H9 (cell line): ENCODE results near the gene C19orf73. TPM values are rescaled to one million over a fixed set of nuclear protein-coding genes. Genes with fewer than 3 reads are reported as not detected.

Experiments
- DNase-seq: peaks from one replicate; pipeline ENCODE4 v3.0.0-alpha.2; 2017
- H2AFZ ChIP-seq: one replicate; pipeline ENCODE4 v1.6.1; 2013; ENCODE audit warnings: mild to moderate bottlenecking, low read length, control low read depth, moderate library complexity
- H2AK5ac ChIP-seq: 2 replicates; pipeline ENCODE4 v1.6.1; 2013; ENCODE audit warnings: low read length, control low read depth, mixed read lengths; ENCODE audit not compliant: insufficient read length
- H2BK120ac ChIP-seq: one replicate; pipeline ENCODE4 v1.6.1; 2013; ENCODE audit warnings: low read depth, mild to moderate bottlenecking, low read length, control low read depth, inconsistent platforms; ENCODE audit not compliant: poor library complexity, severe bottlenecking
- H2BK12ac ChIP-seq: 2 replicates; pipeline ENCODE4 v1.6.1; 2013; ENCODE audit warnings: low read length, control low read depth, mixed read lengths, low read depth; ENCODE audit not compliant: insufficient read length
- H2BK15ac ChIP-seq: 2 replicates; pipeline ENCODE4 v1.6.1; 2013; ENCODE audit warnings: low read depth, low read length, control low read depth
- H2BK20ac ChIP-seq: one replicate; pipeline ENCODE4 v1.6.1; 2013; ENCODE audit warnings: low read depth, mild to moderate bottlenecking, low read length, control low read depth, inconsistent platforms; ENCODE audit not compliant: poor library complexity, severe bottlenecking
- H2BK5ac ChIP-seq: 2 replicates; pipeline ENCODE4 v1.6.1; 2013; ENCODE audit warnings: low read length, control low read depth, mixed read lengths; ENCODE audit not compliant: insufficient read length
- H3K14ac ChIP-seq: 2 replicates; pipeline ENCODE4 v1.6.1; 2013; ENCODE audit warnings: low read length, control low read depth; ENCODE audit not compliant: insufficient read depth
- H3K18ac ChIP-seq: 2 replicates; pipeline ENCODE4 v1.6.1; 2013; ENCODE audit warnings: low read depth, mild to moderate bottlenecking, mixed read lengths, low read length, control low read depth; ENCODE audit not compliant: insufficient read length
- H3K23ac ChIP-seq: 2 replicates; pipeline ENCODE4 v1.6.1; 2013; ENCODE audit warnings: low read length, control low read depth, mixed read lengths, low read depth; ENCODE audit not compliant: insufficient read length
- H3K23me2 ChIP-seq: 2 replicates; pipeline ENCODE4 v1.6.1; 2013; ENCODE audit warnings: low read depth, mild to moderate bottlenecking, mixed read lengths, low read length, control low read depth; ENCODE audit not compliant: insufficient read length, poor library complexity, severe bottlenecking
- H3K27ac ChIP-seq: 2 replicates; pipeline ENCODE4 v1.5.1; 2013; ENCODE audit warnings: low read length, control low read depth, mixed read lengths, low read depth; ENCODE audit not compliant: insufficient read length
- H3K27me3 ChIP-seq: 2 replicates; pipeline ENCODE4 v1.6.1; 2013; ENCODE audit warnings: low read length, control low read depth, inconsistent platforms; ENCODE audit not compliant: insufficient read depth
- H3K4ac ChIP-seq: 2 replicates; pipeline ENCODE4 v1.6.1; 2013; ENCODE audit warnings: low read depth, mild to moderate bottlenecking, control low read depth, inconsistent platforms, low read length, moderate library complexity
- H3K4me1 ChIP-seq: 2 replicates; pipeline ENCODE4 v1.6.1; 2013; ENCODE audit warnings: low read length, control low read depth, inconsistent platforms; ENCODE audit not compliant: insufficient read depth
- H3K4me2 ChIP-seq: 2 replicates; pipeline ENCODE4 v1.6.1; 2013; ENCODE audit warnings: low read length, control low read depth, mixed read lengths; ENCODE audit not compliant: insufficient read length, insufficient read depth
- H3K56ac ChIP-seq: 2 replicates; pipeline ENCODE4 v1.6.1; 2013; ENCODE audit warnings: low read depth, mild to moderate bottlenecking, mixed read lengths, low read length, control low read depth; ENCODE audit not compliant: insufficient read length
- H3K79me1 ChIP-seq: 2 replicates; pipeline ENCODE4 v1.6.1; 2013; ENCODE audit warnings: low read depth, mild to moderate bottlenecking, moderate library complexity, low read length, control low read depth, inconsistent platforms; ENCODE audit not compliant: insufficient read depth, poor library complexity, severe bottlenecking
- H3K79me2 ChIP-seq: 2 replicates; pipeline ENCODE4 v1.6.1; 2013; ENCODE audit warnings: low read length, control low read depth, inconsistent platforms; ENCODE audit not compliant: insufficient read depth
- H3K9ac ChIP-seq: 2 replicates; pipeline ENCODE4 v1.6.1; 2013; ENCODE audit warnings: low read length, control low read depth, mixed read lengths; ENCODE audit not compliant: insufficient read length; ENCODE audit errors: extremely low read depth
- H3K9me3 ChIP-seq: one replicate; pipeline ENCODE4 v1.6.1; 2013; ENCODE audit warnings: low read depth, low read length, inconsistent platforms; ENCODE audit not compliant: control insufficient read depth
- H3T11ph ChIP-seq: one replicate; pipeline ENCODE4 v1.6.1; 2013; ENCODE audit warnings: mild to moderate bottlenecking, low read length, control low read depth, inconsistent platforms
- H4K20me1 ChIP-seq: one replicate; pipeline ENCODE4 v1.6.1; 2013; ENCODE audit not compliant: control insufficient read depth, insufficient read length, insufficient read depth
- H4K5ac ChIP-seq: 2 replicates; pipeline ENCODE4 v1.6.1; 2013; ENCODE audit warnings: low read depth, mild to moderate bottlenecking, mixed read lengths, low read length, control low read depth; ENCODE audit not compliant: insufficient read length
- H4K8ac ChIP-seq: replicated peaks from 2 replicates; pipeline ENCODE4 v1.6.1; 2013; ENCODE audit warnings: low read length, control low read depth, mixed read lengths, low read depth; ENCODE audit not compliant: insufficient read length
- H4K91ac ChIP-seq: 2 replicates; pipeline ENCODE4 v1.6.1; 2013; ENCODE audit warnings: low read depth, mild to moderate bottlenecking, moderate library complexity, mixed read lengths, low read length, control low read depth; ENCODE audit not compliant: insufficient read length
- H3K27ac Mint-ChIP-seq, 3 experiments: 2 replicates in 2 of 3; 3 replicates in 1 of 3; pipeline ENCODE4 v1.8.0; 2020 to 2021; ENCODE audit warnings: mixed read lengths in 3 of 3, mild to moderate bottlenecking in 1 of 3, moderate library complexity in 1 of 3
- H3K27me3 Mint-ChIP-seq: 2 replicates; pipeline ENCODE4 v1.8.0; 2021; ENCODE audit warnings: low read depth, mild to moderate bottlenecking, moderate library complexity, mixed read lengths
- H3K36me3 Mint-ChIP-seq, 3 experiments: 2 replicates in 2 of 3; 3 replicates in 1 of 3; pipeline ENCODE4 v1.8.0; 2020 to 2021; ENCODE audit warnings: low read depth in 3 of 3, mixed read lengths in 3 of 3; ENCODE audit not compliant: insufficient read depth in 1 of 3
- H3K4me1 Mint-ChIP-seq, 2 experiments: 2 replicates each; pipeline ENCODE4 v1.8.0; 2020; ENCODE audit warnings: mixed read lengths in 2 of 2
- H3K4me3 Mint-ChIP-seq, 2 experiments: 2 replicates in 1 of 2; 3 replicates in 1 of 2; pipeline ENCODE4 v1.8.0; 2020 to 2021; ENCODE audit warnings: mild to moderate bottlenecking in 2 of 2, mixed read lengths in 2 of 2, moderate library complexity in 1 of 2
- H3K9me3 Mint-ChIP-seq, 2 experiments: 2 replicates in 1 of 2; 3 replicates in 1 of 2; pipeline ENCODE4 v1.8.0; 2020; ENCODE audit warnings: mild to moderate bottlenecking in 2 of 2, mixed read lengths in 2 of 2, moderate library complexity in 1 of 2
- WGBS: extraction: QIAGEN DNeasy Blood & Tissue Kit; methylation state at CpG from one replicate; pipeline ENCODE4 v1.1.7; 2013; ENCODE audit warnings: missing lambda C conversion rate, low lambda C conversion rate, mixed read lengths; ENCODE audit not compliant: insufficient read length; ENCODE audit errors: extremely low coverage; 5-methylcytosine and 5-hydroxymethylcytosine counted together
- total RNA-seq: library from RNA; stranded (reverse); gene quantifications from 2 replicates; pipeline ENCODE4 v1.2.1, GENCODE V29; 2021
- TF ChIP-seq, protein P1 (sequence below): fragments of 200-600 bp; sonication (generic); conservative IDR thresholded peaks from 3 replicates; pipeline ENCODE4 v1.8.0; 2021; ENCODE audit warnings: antibody characterized with exemption, mild to moderate bottlenecking

The C19orf73 gene
- total RNA-seq, 1 experiment from 2014 or later, result 1.1 TPM

DNA sequence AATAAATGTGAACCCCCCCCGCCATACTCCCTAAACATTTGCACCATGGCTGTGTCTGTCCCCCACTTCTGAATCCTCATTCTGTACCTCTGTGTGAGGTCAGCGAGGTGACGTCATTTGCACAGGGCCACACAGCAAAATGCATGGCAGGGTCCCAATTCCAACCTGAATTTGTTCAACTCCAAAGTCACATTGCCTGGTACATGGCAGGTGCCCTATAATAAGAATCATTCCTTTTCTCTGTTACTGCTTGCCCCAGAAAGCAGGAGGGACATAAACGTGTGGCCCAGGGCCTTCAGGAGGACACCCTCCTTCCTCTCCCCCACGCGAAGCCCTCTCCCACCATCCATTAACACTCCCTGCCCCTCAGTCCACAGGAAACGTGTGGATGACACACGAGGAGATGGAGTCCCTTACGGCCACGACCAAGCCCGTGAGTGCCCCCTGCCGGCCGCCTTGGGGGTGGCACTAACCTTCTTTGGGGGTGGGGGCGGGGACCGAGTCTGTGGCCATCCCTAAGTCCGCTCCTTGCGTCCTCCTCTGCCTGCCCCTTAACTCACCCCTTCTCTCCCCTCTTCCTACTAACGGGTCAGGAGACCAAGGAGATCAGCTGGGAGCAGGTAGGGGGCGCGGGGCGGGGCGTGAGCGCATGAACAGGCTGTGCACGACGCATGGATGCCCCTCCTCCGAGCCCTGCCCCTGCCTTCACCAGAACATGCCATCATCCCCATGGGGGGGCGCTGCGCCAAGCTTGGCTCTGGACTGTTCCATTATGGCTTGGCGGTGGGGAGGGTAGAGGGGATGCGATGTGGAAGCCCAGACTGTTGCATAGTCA, 26.8 kb upstream of the C19orf73 start:
- H3K23ac ChIP-seq, result no peak overlapping the region
- no peak overlapping the region for H2BK15ac ChIP-seq
- H3K36me3 Mint-ChIP-seq, result peaks cover 0 to 4% (median 3%) of the 10 kb centered on the region in 3 experiments; a peak in 3 of 7 replicates
- H3K79me1 ChIP-seq, result no peaks in the 10 kb centered on the region
- H3K9me3 ChIP-seq, result no peaks in the 10 kb centered on the region
- H2BK120ac ChIP-seq, result no peak overlapping the region
- H3K23me2 ChIP-seq, result peaks cover 17% of the 10 kb centered on the region
- no peaks in the 10 kb centered on the region; a peak in 1 of 5 replicates for H3K9me3 Mint-ChIP-seq
- H3K18ac ChIP-seq, result no peak overlapping the region
- no peak overlapping the region for H3K14ac ChIP-seq
- no peak overlapping the region for H2AFZ ChIP-seq
- no peaks in the 10 kb centered on the region for H4K20me1 ChIP-seq
- no peak overlapping the region for H4K8ac ChIP-seq
- H3K4ac ChIP-seq, result no peak overlapping the region
- H2BK20ac ChIP-seq, result no peak overlapping the region
- no peak overlapping the region for H3T11ph ChIP-seq
- H3K4me2 ChIP-seq, result peak overlapping the region; percentile 34
- TF ChIP-seq, protein P1, sequence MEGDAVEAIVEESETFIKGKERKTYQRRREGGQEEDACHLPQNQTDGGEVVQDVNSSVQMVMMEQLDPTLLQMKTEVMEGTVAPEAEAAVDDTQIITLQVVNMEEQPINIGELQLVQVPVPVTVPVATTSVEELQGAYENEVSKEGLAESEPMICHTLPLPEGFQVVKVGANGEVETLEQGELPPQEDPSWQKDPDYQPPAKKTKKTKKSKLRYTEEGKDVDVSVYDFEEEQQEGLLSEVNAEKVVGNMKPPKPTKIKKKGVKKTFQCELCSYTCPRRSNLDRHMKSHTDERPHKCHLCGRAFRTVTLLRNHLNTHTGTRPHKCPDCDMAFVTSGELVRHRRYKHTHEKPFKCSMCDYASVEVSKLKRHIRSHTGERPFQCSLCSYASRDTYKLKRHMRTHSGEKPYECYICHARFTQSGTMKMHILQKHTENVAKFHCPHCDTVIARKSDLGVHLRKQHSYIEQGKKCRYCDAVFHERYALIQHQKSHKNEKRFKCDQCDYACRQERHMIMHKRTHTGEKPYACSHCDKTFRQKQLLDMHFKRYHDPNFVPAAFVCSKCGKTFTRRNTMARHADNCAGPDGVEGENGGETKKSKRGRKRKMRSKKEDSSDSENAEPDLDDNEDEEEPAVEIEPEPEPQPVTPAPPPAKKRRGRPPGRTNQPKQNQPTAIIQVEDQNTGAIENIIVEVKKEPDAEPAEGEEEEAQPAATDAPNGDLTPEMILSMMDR, result peak; percentile 98
- no peaks in the 10 kb centered on the region for H3K27me3 ChIP-seq
- no peaks in the 10 kb centered on the region for H3K4me1 ChIP-seq
- H3K27ac ChIP-seq, result no peak overlapping the region
- H3K79me2 ChIP-seq, result no peaks in the 10 kb centered on the region
- H4K91ac ChIP-seq, result no peak overlapping the region
- no peak overlapping the region for H4K5ac ChIP-seq
- H2AK5ac ChIP-seq, result no peak overlapping the region
- no CpG with 5 or more reads among the region's 30 CpGs for WGBS
- H3K27me3 Mint-ChIP-seq, result no peaks in the 10 kb centered on the region; the same call in 1 of the 2 replicates
- H2BK12ac ChIP-seq, result no peak overlapping the region
- H2BK5ac ChIP-seq, result no peak overlapping the region
- H3K9ac ChIP-seq, result no peak overlapping the region
- peak overlapping the region; percentile 65 to 82 for H3K4me3 Mint-ChIP-seq
- no peak overlapping the region for H3K56ac ChIP-seq
- H3K27ac Mint-ChIP-seq, result peak overlapping the region; percentile 89 to 96 (median 96); a peak in 6 of 7 replicates
- peak; percentile 96 for DNase-seq
- peaks cover 26 to 39% of the 10 kb centered on the region in 2 experiments for H3K4me1 Mint-ChIP-seq
